ENCODE data around the gene PRICKLE4.

PRICKLE4 gene

GRCh38 chr6:41823178-41823577 is 42.6 kb downstream of the PRICKLE4 start (continued):
- TF ChIP-seq ZSCAN4 (tag by site-specific recombination; IDR thresholded peaks at IDR 0.05) (no peak), ZNF26 (tag by site-specific recombination; IDR thresholded peaks at IDR 0.05) (no peak), ZNF580 (tag by site-specific recombination; IDR thresholded peaks at IDR 0.05) (no peak)

GRCh38 chr6:41824571-41825569 is 44.3 kb downstream of the PRICKLE4 start:
- H3K4me1 ChIP-seq (ENCODE audit: control insufficient read depth, insufficient read depth, low read length), result peaks cover 2% of the 10 kb centered on the region; the same call in 1 of the 2 replicates
- no peaks in the 10 kb centered on the region; a peak in 1 of 3 replicates for H3K36me3 ChIP-seq (ENCODE audit: control insufficient read depth in 2 of 2, insufficient read depth in 1 of 2, low read length in 2 of 2)
- CTCF ChIA-PET, result interaction anchor here (1.2 to 1.5 kb wide), 2 partner anchors 39 to 220 kb away, joined by 3 to 5 read pairs; no protein-coding TSS in a partner anchor
- no peaks in the 10 kb centered on the region for H3K9me3 ChIP-seq (ENCODE audit: control insufficient read depth, insufficient read depth, low read depth, low read length)
- POLR2A ChIA-PET, result no interaction called here
- no peak overlapping the region for H3K4me3 ChIP-seq (ENCODE audit: low read depth, low read length)
- H3K27ac ChIP-seq (ENCODE audit: extremely low read depth, low read depth, low read length), result no peak overlapping the region
- TF ChIP-seq WT1 (tag by site-specific recombination; IDR thresholded peaks at IDR 0.05) (no peak), ZNF561 (tag by site-specific recombination; IDR thresholded peaks at IDR 0.05; ENCODE audit: borderline replicate concordance) (no peak), GFI1B (tag by site-specific recombination; IDR thresholded peaks at IDR 0.05) (no peak), ZNF280D (tag by site-specific recombination; IDR thresholded peaks at IDR 0.05) (no peak), ZNF324 (tag by site-specific recombination; IDR thresholded peaks at IDR 0.05) (no peak), TSHZ1 (tag by site-specific recombination; IDR thresholded peaks at IDR 0.05; ENCODE audit: borderline replicate concordance) (no peak), TCF7L2 (IDR thresholded peaks at IDR 0.05; ENCODE audit: borderline replicate concordance, low read depth, low read length) (no peak), INSM2 (tag by site-specific recombination; IDR thresholded peaks at IDR 0.05) (no peak), ZNF521 (tag by site-specific recombination; IDR thresholded peaks at IDR 0.05) (no peak), ZNF558 (tag by site-specific recombination; IDR thresholded peaks at IDR 0.05) (no peak), ZNF555 (tag by site-specific recombination; conservative IDR thresholded peaks at IDR 0.05) (no peak), KLF1 (tag by site-specific recombination; IDR thresholded peaks at IDR 0.05) (no peak), ZNF768 (tag by site-specific recombination; IDR thresholded peaks at IDR 0.05) (no peak)
